ENCODE data around the gene CDK3. TPM values are rescaled to one million over a fixed set of nuclear protein-coding genes. Genes with fewer than 3 reads are reported as not detected.

CDK3 gene
- polyA plus RNA-seq, 1 experiment, result 2.9 TPM

DNA sequence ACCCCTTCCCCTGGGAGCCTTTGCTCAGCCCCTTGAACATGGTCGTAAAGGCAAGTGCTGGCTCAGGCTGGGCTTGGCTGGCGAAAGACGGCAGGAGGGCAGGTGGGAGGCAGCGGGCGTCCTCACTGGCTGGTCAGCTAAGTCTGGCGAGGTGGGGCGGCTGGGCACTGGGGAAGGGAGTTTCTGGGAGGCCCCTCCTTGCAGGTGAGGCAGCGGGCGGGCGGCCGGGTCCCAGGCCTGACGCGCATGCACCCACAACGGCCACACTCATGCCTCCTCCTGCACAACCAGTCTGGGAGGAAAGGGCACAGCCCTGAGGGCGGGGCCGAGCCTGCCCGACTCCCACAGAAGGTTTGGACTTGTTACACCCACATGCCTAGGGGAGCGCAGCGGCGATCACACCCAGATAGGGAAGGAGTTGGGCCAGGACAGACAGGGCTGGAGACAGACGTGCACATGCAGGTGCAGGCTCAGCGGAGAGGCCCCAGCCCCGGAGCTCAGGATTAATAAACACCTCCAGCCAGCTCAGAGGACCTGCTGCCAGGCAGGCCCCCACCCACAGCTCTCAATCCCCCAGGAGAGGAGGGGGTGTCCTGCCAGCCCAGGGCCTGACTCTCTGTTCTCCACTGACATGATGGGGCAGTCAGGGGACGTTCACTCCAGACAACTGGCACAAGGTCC, 26.6 kb downstream of the CDK3 start, which contains the start of gene EVPL:
EVPL (minus strand) TSS at position 148 of the 681 bp plus-strand sequence; CDS start at position 40, 108 bp downstream.
- peaks cover 3% of the 10 kb centered on the region; the same call in 1 of the 2 replicates for H3K9me3 ChIP-seq (ENCODE audit: control insufficient read depth, insufficient read depth, low read length)
- H3K27me3 ChIP-seq (ENCODE audit: control insufficient read depth, insufficient read depth, low read length), result peaks cover 3% of the 10 kb centered on the region
- H3K27ac ChIP-seq (ENCODE audit: low read depth, low read length), result no peak within 1 kb of the TSS
- TF ChIP-seq CTCF (IDR thresholded peaks at IDR 0.05; ENCODE audit: low read depth, low read length), result no peak
- no peak for DNase-seq (ENCODE audit: low read depth, low spot score)
- ChIA-PET CTCF (no interaction called here), POLR2A (no interaction called here)
- H3K4me3 ChIP-seq (ENCODE audit: low read depth, low read length), result no peak within 1 kb of the TSS

DNA sequence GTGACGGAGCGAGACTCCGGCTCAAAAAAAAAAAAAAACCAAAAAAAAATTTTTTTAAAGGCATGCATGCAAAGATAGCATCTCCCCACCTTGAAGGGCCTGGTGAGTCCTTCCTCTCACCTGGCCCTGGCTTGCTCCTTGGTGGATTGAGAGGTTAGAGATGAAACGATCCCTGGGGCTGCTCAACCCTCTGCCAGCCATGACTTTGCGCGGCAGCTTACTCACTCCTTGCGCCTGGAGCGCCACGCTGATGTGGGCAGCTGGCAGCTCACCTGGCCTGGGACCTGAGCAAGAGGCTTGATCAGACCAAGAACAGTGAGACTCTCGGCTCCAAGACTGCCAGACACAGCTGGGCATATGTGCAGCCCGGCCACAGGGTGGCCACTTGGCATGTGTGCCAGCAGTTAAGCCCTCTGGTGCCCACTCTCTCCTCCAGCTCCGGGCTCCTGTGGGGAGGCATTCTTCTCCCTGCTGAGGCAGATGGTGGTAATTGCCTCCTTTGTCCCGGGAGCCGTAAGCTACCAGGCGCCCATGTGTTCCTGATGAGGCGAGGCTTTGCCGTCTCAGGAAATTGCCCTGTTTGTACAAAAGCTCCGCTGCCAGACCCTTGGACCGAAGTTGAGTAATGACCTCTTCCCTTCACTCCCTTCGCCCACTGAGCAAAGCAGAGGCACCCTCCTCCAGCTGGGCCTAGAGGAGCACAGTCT, 31.6 kb downstream of the CDK3 start:
- no peak for TF ChIP-seq CTCF (IDR thresholded peaks at IDR 0.05; ENCODE audit: low read depth, low read length)
- no peaks in the 10 kb centered on the region for H3K27me3 ChIP-seq (ENCODE audit: control insufficient read depth, insufficient read depth, low read length)
- ChIA-PET CTCF (interaction anchor here (1.7 kb wide), 1 partner anchor 18 kb away, joined by 8 read pairs; no protein-coding TSS in a partner anchor), POLR2A (interaction anchor here (0.8 kb wide), 1 partner anchor 14 kb away, joined by 5 read pairs; no protein-coding TSS in a partner anchor)
- no peak overlapping the region for H3K27ac ChIP-seq (ENCODE audit: low read depth, low read length)
- no peak for DNase-seq (ENCODE audit: low read depth, low spot score)
- H3K9me3 ChIP-seq (ENCODE audit: control insufficient read depth, insufficient read depth, low read length), result peaks cover 6% of the 10 kb centered on the region; the same call in 1 of the 2 replicates
- no peak overlapping the region for H3K4me3 ChIP-seq (ENCODE audit: low read depth, low read length)

GRCh38 chr17:76032780-76033108, 32.1 kb downstream of the CDK3 start:
- no peak for DNase-seq (ENCODE audit: low read depth, low spot score)
- Histone ChIP-seq H3K4me3 (ENCODE audit: low read depth, low read length) (no peak overlapping the region), H3K27me3 (ENCODE audit: control insufficient read depth, insufficient read depth, low read length) (no peaks in the 10 kb centered on the region), H3K27ac (ENCODE audit: low read depth, low read length) (no peak overlapping the region), H3K9me3 (ENCODE audit: control insufficient read depth, insufficient read depth, low read length) (peaks cover 6% of the 10 kb centered on the region; the same call in 1 of the 2 replicates)
- ChIA-PET POLR2A (interaction anchor here (0.8 kb wide), 1 partner anchor 14 kb away, joined by 5 read pairs; no protein-coding TSS in a partner anchor), CTCF (interaction anchor here (1.3 to 1.7 kb wide), 2 partner anchors 19 to 30 kb away, joined by 4 to 8 read pairs; no protein-coding TSS in a partner anchor)
- no peak for TF ChIP-seq CTCF (IDR thresholded peaks at IDR 0.05; ENCODE audit: low read depth, low read length)

DNA sequence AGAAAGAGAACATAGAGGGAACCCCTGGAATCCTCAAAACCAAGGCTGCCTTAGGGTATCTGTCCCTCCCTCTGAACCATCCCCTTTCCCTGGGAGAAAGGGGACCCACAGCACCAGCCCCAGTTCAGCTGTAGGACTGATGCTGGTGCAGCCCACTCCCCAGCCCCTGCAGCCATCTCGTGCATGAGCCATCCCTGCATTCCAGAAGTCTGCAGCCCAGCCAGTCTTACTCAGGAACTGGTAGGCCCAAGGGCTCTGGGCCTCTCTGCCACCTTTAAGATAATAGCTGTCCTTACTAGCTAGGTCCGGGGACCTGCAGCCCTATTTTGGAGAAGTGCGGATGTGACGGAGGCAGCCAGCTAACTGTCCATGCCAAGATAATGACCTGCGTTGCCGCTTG, 32.5 kb downstream of the CDK3 start:
- peaks cover 6% of the 10 kb centered on the region; the same call in 1 of the 2 replicates for H3K9me3 ChIP-seq (ENCODE audit: control insufficient read depth, insufficient read depth, low read length)
- no peak for TF ChIP-seq CTCF (IDR thresholded peaks at IDR 0.05; ENCODE audit: low read depth, low read length)
- no peaks in the 10 kb centered on the region for H3K27me3 ChIP-seq (ENCODE audit: control insufficient read depth, insufficient read depth, low read length)
- no peak overlapping the region for H3K4me3 ChIP-seq (ENCODE audit: low read depth, low read length)
- ChIA-PET CTCF (interaction anchor here (1.3 kb wide), 1 partner anchor 31 kb away, joined by 4 read pairs; no protein-coding TSS in a partner anchor), POLR2A (interaction anchor here (0.7 kb wide), 1 partner anchor 351 kb away, joined by 4 read pairs; no protein-coding TSS in a partner anchor)
- no peak overlapping the region for H3K27ac ChIP-seq (ENCODE audit: low read depth, low read length)
- DNase-seq (ENCODE audit: low read depth, low spot score), result no peak

Data from AG04450 (cell line).